HG02981 (cell line): ENCODE data around the gene TMEM35B.
"Not testable (repeated sequence)": the region's sequence is repeated elsewhere in the genome, so short reads cannot be mapped to it uniquely, and the experiment has no call there.

Source experiments
- ATAC-seq: cut with Tn5 transposase; IDR thresholded peaks from one replicate; pipeline ENCODE4 v1.9.1; 2021; ENCODE audit warnings: mild to moderate bottlenecking, moderate library complexity; ENCODE audit not compliant: unreplicated experiment

The TMEM35B gene

GRCh38 chr1:34984793-34985608 is at the start of gene TMEM35B:
TSS of gene TMEM35B (minus strand) at chr1:34985347. CDS start at chr1:34985305, 42 bp downstream.
- ATAC-seq, result peak; percentile 64

GRCh38 chr1:35033346-35033745 is 48.2 kb upstream of the TMEM35B start:
- no peak for ATAC-seq

- ATAC-seq, result no peak
Observed at GRCh38 chr1:35032384-35032739, 47.2 kb upstream of the TMEM35B start.

- no peak for ATAC-seq
Observed at GRCh38 chr1:35030756-35031446, 45.8 kb upstream of the TMEM35B start.

GRCh38 chr1:35030338-35030737 is 45.2 kb upstream of the TMEM35B start:
- ATAC-seq, result no peak

GRCh38 chr1:35029761-35030160 is 44.6 kb upstream of the TMEM35B start:
- ATAC-seq, result no peak

GRCh38 chr1:35016406-35016805 is 31.3 kb upstream of the TMEM35B start:
- no peak for ATAC-seq

GRCh38 chr1:35014486-35014885 is 29.3 kb upstream of the TMEM35B start:
- no peak for ATAC-seq

GRCh38 chr1:35005711-35006110 is 20.6 kb upstream of the TMEM35B start:
- no peak for ATAC-seq

GRCh38 chr1:35001743-35002142 is 16.6 kb upstream of the TMEM35B start:
- no peak for ATAC-seq

- ATAC-seq, result no peak
Observed at GRCh38 chr1:34994878-34995277, 9.7 kb upstream of the TMEM35B start.

- no peak for ATAC-seq
Observed at GRCh38 chr1:34988581-34988980, 3.4 kb upstream of the TMEM35B start.

GRCh38 chr1:34988147-34988546 is 3.0 kb upstream of the TMEM35B start:
- ATAC-seq, result no peak

- ATAC-seq, result no peak
Observed at GRCh38 chr1:34987018-34987417, 1.9 kb upstream of the TMEM35B start.

GRCh38 chr1:34985609-34985904 is 410 bp upstream of the TMEM35B start:
- not testable (repeated sequence) for ATAC-seq

GRCh38 chr1:34984435-34984792 is 733 bp downstream of the TMEM35B start:
- peak; percentile 5 for ATAC-seq

- no peak for ATAC-seq
Observed at GRCh38 chr1:34983700-34984355, 1.3 kb downstream of the TMEM35B start.

- ATAC-seq, result no peak
Observed at GRCh38 chr1:34982820-34983376, 2.2 kb downstream of the TMEM35B start.

GRCh38 chr1:34980715-34981114 is 4.4 kb downstream of the TMEM35B start:
- ATAC-seq, result peak; percentile 45

- ATAC-seq, result no peak
Observed at GRCh38 chr1:34978921-34979320, 6.2 kb downstream of the TMEM35B start.

- no peak for ATAC-seq
Observed at GRCh38 chr1:34977858-34978257, 7.3 kb downstream of the TMEM35B start.

GRCh38 chr1:34977210-34977471 is 8.0 kb downstream of the TMEM35B start:
- ATAC-seq, result no peak
